H9 (cell line): ENCODE data around the gene RPL36. TPM values are rescaled to one million over a fixed set of nuclear protein-coding genes. Genes with fewer than 3 reads are reported as not detected.

Source experiments
- DNase-seq: peaks from one replicate; pipeline ENCODE4 v3.0.0-alpha.2; 2017
- H2AFZ ChIP-seq: one replicate; pipeline ENCODE4 v1.6.1; 2013; ENCODE audit warnings: mild to moderate bottlenecking, low read length, control low read depth, moderate library complexity
- H2AK5ac ChIP-seq: 2 replicates; pipeline ENCODE4 v1.6.1; 2013; ENCODE audit warnings: low read length, control low read depth, mixed read lengths; ENCODE audit not compliant: insufficient read length
- H2BK120ac ChIP-seq: one replicate; pipeline ENCODE4 v1.6.1; 2013; ENCODE audit warnings: low read depth, mild to moderate bottlenecking, low read length, control low read depth, inconsistent platforms; ENCODE audit not compliant: poor library complexity, severe bottlenecking
- H2BK12ac ChIP-seq: 2 replicates; pipeline ENCODE4 v1.6.1; 2013; ENCODE audit warnings: low read length, control low read depth, mixed read lengths, low read depth; ENCODE audit not compliant: insufficient read length
- H2BK15ac ChIP-seq: 2 replicates; pipeline ENCODE4 v1.6.1; 2013; ENCODE audit warnings: low read depth, low read length, control low read depth
- H2BK20ac ChIP-seq: one replicate; pipeline ENCODE4 v1.6.1; 2013; ENCODE audit warnings: low read depth, mild to moderate bottlenecking, low read length, control low read depth, inconsistent platforms; ENCODE audit not compliant: poor library complexity, severe bottlenecking
- H2BK5ac ChIP-seq: 2 replicates; pipeline ENCODE4 v1.6.1; 2013; ENCODE audit warnings: low read length, control low read depth, mixed read lengths; ENCODE audit not compliant: insufficient read length
- H3K14ac ChIP-seq: 2 replicates; pipeline ENCODE4 v1.6.1; 2013; ENCODE audit warnings: low read length, control low read depth; ENCODE audit not compliant: insufficient read depth
- H3K18ac ChIP-seq: 2 replicates; pipeline ENCODE4 v1.6.1; 2013; ENCODE audit warnings: low read depth, mild to moderate bottlenecking, mixed read lengths, low read length, control low read depth; ENCODE audit not compliant: insufficient read length
- H3K23ac ChIP-seq: 2 replicates; pipeline ENCODE4 v1.6.1; 2013; ENCODE audit warnings: low read length, control low read depth, mixed read lengths, low read depth; ENCODE audit not compliant: insufficient read length
- H3K23me2 ChIP-seq: 2 replicates; pipeline ENCODE4 v1.6.1; 2013; ENCODE audit warnings: low read depth, mild to moderate bottlenecking, mixed read lengths, low read length, control low read depth; ENCODE audit not compliant: insufficient read length, poor library complexity, severe bottlenecking
- H3K27ac ChIP-seq: 2 replicates; pipeline ENCODE4 v1.5.1; 2013; ENCODE audit warnings: low read length, control low read depth, mixed read lengths, low read depth; ENCODE audit not compliant: insufficient read length
- H3K27me3 ChIP-seq: 2 replicates; pipeline ENCODE4 v1.6.1; 2013; ENCODE audit warnings: low read length, control low read depth, inconsistent platforms; ENCODE audit not compliant: insufficient read depth
- H3K4ac ChIP-seq: 2 replicates; pipeline ENCODE4 v1.6.1; 2013; ENCODE audit warnings: low read depth, mild to moderate bottlenecking, control low read depth, inconsistent platforms, low read length, moderate library complexity
- H3K4me1 ChIP-seq: 2 replicates; pipeline ENCODE4 v1.6.1; 2013; ENCODE audit warnings: low read length, control low read depth, inconsistent platforms; ENCODE audit not compliant: insufficient read depth
- H3K4me2 ChIP-seq: 2 replicates; pipeline ENCODE4 v1.6.1; 2013; ENCODE audit warnings: low read length, control low read depth, mixed read lengths; ENCODE audit not compliant: insufficient read length, insufficient read depth
- H3K56ac ChIP-seq: 2 replicates; pipeline ENCODE4 v1.6.1; 2013; ENCODE audit warnings: low read depth, mild to moderate bottlenecking, mixed read lengths, low read length, control low read depth; ENCODE audit not compliant: insufficient read length
- H3K79me1 ChIP-seq: 2 replicates; pipeline ENCODE4 v1.6.1; 2013; ENCODE audit warnings: low read depth, mild to moderate bottlenecking, moderate library complexity, low read length, control low read depth, inconsistent platforms; ENCODE audit not compliant: insufficient read depth, poor library complexity, severe bottlenecking
- H3K79me2 ChIP-seq: 2 replicates; pipeline ENCODE4 v1.6.1; 2013; ENCODE audit warnings: low read length, control low read depth, inconsistent platforms; ENCODE audit not compliant: insufficient read depth
- H3K9ac ChIP-seq: 2 replicates; pipeline ENCODE4 v1.6.1; 2013; ENCODE audit warnings: low read length, control low read depth, mixed read lengths; ENCODE audit not compliant: insufficient read length; ENCODE audit errors: extremely low read depth
- H3K9me3 ChIP-seq: one replicate; pipeline ENCODE4 v1.6.1; 2013; ENCODE audit warnings: low read depth, low read length, inconsistent platforms; ENCODE audit not compliant: control insufficient read depth
- H3T11ph ChIP-seq: one replicate; pipeline ENCODE4 v1.6.1; 2013; ENCODE audit warnings: mild to moderate bottlenecking, low read length, control low read depth, inconsistent platforms
- H4K20me1 ChIP-seq: one replicate; pipeline ENCODE4 v1.6.1; 2013; ENCODE audit not compliant: control insufficient read depth, insufficient read length, insufficient read depth
- H4K5ac ChIP-seq: 2 replicates; pipeline ENCODE4 v1.6.1; 2013; ENCODE audit warnings: low read depth, mild to moderate bottlenecking, mixed read lengths, low read length, control low read depth; ENCODE audit not compliant: insufficient read length
- H4K8ac ChIP-seq: replicated peaks from 2 replicates; pipeline ENCODE4 v1.6.1; 2013; ENCODE audit warnings: low read length, control low read depth, mixed read lengths, low read depth; ENCODE audit not compliant: insufficient read length
- H4K91ac ChIP-seq: 2 replicates; pipeline ENCODE4 v1.6.1; 2013; ENCODE audit warnings: low read depth, mild to moderate bottlenecking, moderate library complexity, mixed read lengths, low read length, control low read depth; ENCODE audit not compliant: insufficient read length
- H3K27ac Mint-ChIP-seq, 3 experiments: 2 replicates in 2 of 3; 3 replicates in 1 of 3; pipeline ENCODE4 v1.8.0; 2020 to 2021; ENCODE audit warnings: mixed read lengths in 3 of 3, mild to moderate bottlenecking in 1 of 3, moderate library complexity in 1 of 3
- H3K27me3 Mint-ChIP-seq: 2 replicates; pipeline ENCODE4 v1.8.0; 2021; ENCODE audit warnings: low read depth, mild to moderate bottlenecking, moderate library complexity, mixed read lengths
- H3K36me3 Mint-ChIP-seq, 3 experiments: 2 replicates in 2 of 3; 3 replicates in 1 of 3; pipeline ENCODE4 v1.8.0; 2020 to 2021; ENCODE audit warnings: low read depth in 3 of 3, mixed read lengths in 3 of 3; ENCODE audit not compliant: insufficient read depth in 1 of 3
- H3K4me1 Mint-ChIP-seq, 2 experiments: 2 replicates each; pipeline ENCODE4 v1.8.0; 2020; ENCODE audit warnings: mixed read lengths in 2 of 2
- H3K4me3 Mint-ChIP-seq, 2 experiments: 2 replicates in 1 of 2; 3 replicates in 1 of 2; pipeline ENCODE4 v1.8.0; 2020 to 2021; ENCODE audit warnings: mild to moderate bottlenecking in 2 of 2, mixed read lengths in 2 of 2, moderate library complexity in 1 of 2
- H3K9me3 Mint-ChIP-seq, 2 experiments: 2 replicates in 1 of 2; 3 replicates in 1 of 2; pipeline ENCODE4 v1.8.0; 2020; ENCODE audit warnings: mild to moderate bottlenecking in 2 of 2, mixed read lengths in 2 of 2, moderate library complexity in 1 of 2
- CTCF ChIP-seq: fragments of 200-600 bp; sonication (generic); conservative IDR thresholded peaks from 3 replicates; pipeline ENCODE4 v1.8.0; 2021; ENCODE audit warnings: antibody characterized with exemption, mild to moderate bottlenecking
- WGBS: extraction: QIAGEN DNeasy Blood & Tissue Kit; methylation state at CpG from one replicate; pipeline ENCODE4 v1.1.7; 2013; ENCODE audit warnings: missing lambda C conversion rate, low lambda C conversion rate, mixed read lengths; ENCODE audit not compliant: insufficient read length; ENCODE audit errors: extremely low coverage; 5-methylcytosine and 5-hydroxymethylcytosine counted together
- total RNA-seq: library from RNA; stranded (reverse); gene quantifications from 2 replicates; pipeline ENCODE4 v1.2.1, GENCODE V29; 2021

RPL36 gene
- total RNA-seq, 1 experiment from 2014 or later: 1,074 TPM

GRCh38 chr19:5663904-5664303 is 26.2 kb upstream of the RPL36 start:
- peaks cover 4% of the 10 kb centered on the region for H4K20me1 ChIP-seq
- H3T11ph ChIP-seq: no peak overlapping the region
- H3K79me2 ChIP-seq: no peaks in the 10 kb centered on the region; the same call in 1 of the 2 replicates
- H3K79me1 ChIP-seq: no peaks in the 10 kb centered on the region
- no peak overlapping the region for H2BK15ac ChIP-seq
- H3K4me1 ChIP-seq: no peaks in the 10 kb centered on the region
- H4K91ac ChIP-seq: no peak overlapping the region
- no peaks in the 10 kb centered on the region for H3K27me3 ChIP-seq
- H3K27ac ChIP-seq: no peak overlapping the region
- no peak for TF ChIP-seq CTCF
- no peak overlapping the region for H2BK120ac ChIP-seq
- H3K27ac Mint-ChIP-seq: no peak overlapping the region
- H3K23ac ChIP-seq: no peak overlapping the region
- DNase-seq: no peak
- H3K4me1 Mint-ChIP-seq: peaks cover 7 to 14% of the 10 kb centered on the region in 2 experiments
- no peak overlapping the region for H3K9ac ChIP-seq
- no peak overlapping the region for H3K56ac ChIP-seq
- peaks cover 43 to 96% (median 80%) of the 10 kb centered on the region in 3 experiments; a peak in 6 of 7 replicates for H3K36me3 Mint-ChIP-seq
- H3K4me2 ChIP-seq: no peak overlapping the region
- H2AFZ ChIP-seq: no peak overlapping the region
- no peak overlapping the region for H3K18ac ChIP-seq
- H4K5ac ChIP-seq: no peak overlapping the region
- no peak overlapping the region for H3K4me3 Mint-ChIP-seq
- H4K8ac ChIP-seq: no peak overlapping the region
- H3K4ac ChIP-seq: no peak overlapping the region
- H3K9me3 Mint-ChIP-seq: no peaks in the 10 kb centered on the region
- no peak overlapping the region for H2BK12ac ChIP-seq
- no peak overlapping the region for H2AK5ac ChIP-seq
- H3K9me3 ChIP-seq: no peaks in the 10 kb centered on the region
- no CpG with 5 or more reads among the region's 17 CpGs for WGBS
- no peaks in the 10 kb centered on the region for H3K23me2 ChIP-seq
- no peak overlapping the region for H2BK5ac ChIP-seq
- no peak overlapping the region for H2BK20ac ChIP-seq
- no peaks in the 10 kb centered on the region; the same call in 1 of the 2 replicates for H3K27me3 Mint-ChIP-seq
- H3K14ac ChIP-seq: no peak overlapping the region
